PC-9 (cell line): ENCODE data around the gene COL6A1.

Source experiments
- CTCF ChIP-seq: fragments of 200-600 bp; sonication (generic); conservative IDR thresholded peaks from 2 replicates; pipeline ENCODE4 v1.6.1; 2017; ENCODE audit warnings: mixed run types, antibody characterized with exemption, mild to moderate bottlenecking, moderate library complexity
- EZH2 ChIP-seq: fragments of 200-600 bp; sonication (generic); IDR thresholded peaks from 2 replicates; pipeline ENCODE4 v1.8.0; 2017; ENCODE audit warnings: antibody characterized with exemption, low read depth

- TF ChIP-seq CTCF (no peak), EZH2 (no peak)
Measured at GRCh38 chr21:45988366-45989347, 7.1 kb downstream of the COL6A1 start.
